ENCODE data around the gene HK1. TPM values are rescaled to one million over a fixed set of nuclear protein-coding genes. Genes with fewer than 3 reads are reported as not detected.
A peak's percentile ranks its signal among the peaks of the same experiment; 100 is the strongest.

The HK1 gene
- total RNA-seq, 3 donors from 2014 or later, result 51.2 to 63.4 (median 57.4) TPM

GRCh38 chr10:69413221-69413865, 135.0 kb downstream of the HK1 start:
- no peak overlapping the region for H3K27ac ChIP-seq
- no peaks in the 10 kb centered on the region for H3K9me3 ChIP-seq
- peak in 1 of 2 donors; percentile 53 for DNase-seq (ENCODE audit: low spot score in 2 of 2)
- no peaks in the 10 kb centered on the region for H3K36me3 ChIP-seq
- H3K4me3 ChIP-seq, result no peak overlapping the region
- no peaks in the 10 kb centered on the region for H3K4me1 ChIP-seq
- TF ChIP-seq POLR2AphosphoS5 (IDR thresholded peaks at IDR 0.05), result no peak
- peak in 2 of 3 donors; percentile 38 to 59 for TF ChIP-seq CTCF (IDR thresholded peaks at IDR 0.05)
- no peaks in the 10 kb centered on the region for H3K27me3 ChIP-seq
- intact Hi-C loops (cut with DNase I; ENCODE audit: low total_unique reads), result no loop called here

DNA sequence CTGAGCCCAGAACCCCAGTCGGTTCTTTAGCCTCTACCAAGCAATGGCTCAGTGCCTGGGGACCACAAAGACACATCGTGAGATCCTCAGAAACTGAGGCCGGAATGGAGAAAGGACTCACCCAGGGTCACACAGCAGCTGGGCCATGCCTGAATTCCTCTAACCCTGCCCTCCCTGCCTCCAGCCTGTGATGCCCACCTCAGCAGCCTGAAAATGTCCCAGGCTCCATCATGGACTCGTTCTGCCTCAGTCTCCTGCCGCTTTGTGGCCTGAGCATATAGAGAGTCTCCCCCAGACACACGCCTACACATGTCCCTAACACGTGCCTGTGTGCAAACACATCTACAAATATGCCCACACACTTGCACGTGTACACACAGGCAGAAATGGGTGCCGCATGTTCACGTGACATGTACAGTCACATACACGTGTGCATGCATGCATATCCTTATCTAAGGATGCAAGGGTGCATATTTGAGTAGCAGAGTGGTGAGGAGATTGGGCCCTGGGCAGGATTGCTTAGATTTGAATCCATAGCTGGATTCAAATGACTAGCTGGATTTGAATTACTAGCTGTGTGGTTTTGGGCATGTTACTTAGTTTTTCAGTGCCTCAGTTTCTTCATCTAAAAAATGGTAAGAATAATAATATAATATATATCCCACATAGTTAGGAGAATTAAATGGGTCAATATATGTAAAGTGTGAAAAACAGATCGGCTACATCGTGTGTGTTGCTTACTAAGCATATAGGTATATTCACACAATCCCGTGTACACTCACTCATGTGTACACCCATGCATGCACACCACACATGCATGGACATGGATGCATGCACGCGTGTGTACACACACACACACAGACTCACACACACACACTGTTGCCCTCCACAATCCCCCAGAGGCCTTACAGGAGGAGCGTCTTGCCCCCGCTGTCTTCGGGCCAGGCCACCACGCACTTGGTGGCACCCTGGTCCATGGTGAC, 136.0 kb downstream of the HK1 start:
- TF ChIP-seq CTCF (IDR thresholded peaks at IDR 0.05) (no peak), POLR2A (IDR thresholded peaks at IDR 0.05) (no peak), POLR2AphosphoS5 (IDR thresholded peaks at IDR 0.05) (no peak)
- no peak overlapping the region for H3K4me3 ChIP-seq

DNA sequence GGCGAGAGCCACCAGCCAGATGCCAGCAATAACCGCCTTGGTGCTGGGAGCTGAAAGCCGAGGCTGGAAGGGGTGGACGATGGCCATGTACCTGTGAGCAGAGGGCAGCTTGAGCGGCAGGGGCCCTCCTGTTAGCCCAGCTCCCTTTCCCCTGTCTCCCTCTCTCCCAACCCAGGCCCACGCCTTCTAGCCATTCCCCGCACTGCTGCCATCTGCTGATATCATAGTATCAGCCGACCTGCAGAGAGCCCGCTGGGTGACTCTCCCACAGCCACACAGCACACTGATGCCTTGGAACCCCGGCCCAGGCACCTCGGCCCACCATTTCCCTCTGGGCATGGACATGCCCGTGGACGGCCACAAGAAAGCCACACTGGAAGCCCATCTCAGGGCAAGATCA, 136.8 kb downstream of the HK1 start:
- H3K4me1 ChIP-seq, result no peaks in the 10 kb centered on the region
- intact Hi-C loops (cut with DNase I; ENCODE audit: low total_unique reads), result no loop called here

More for the DNA sequence above, 136.0 kb downstream of the HK1 start:
- Histone ChIP-seq H3K9me3 (no peaks in the 10 kb centered on the region), H3K27ac (no peak overlapping the region), H3K4me1 (no peaks in the 10 kb centered on the region), H3K27me3 (no peaks in the 10 kb centered on the region), H3K36me3 (no peaks in the 10 kb centered on the region)
- DNase-seq (ENCODE audit: low spot score in 2 of 2), result no peak
- intact Hi-C loops (cut with DNase I; ENCODE audit: low total_unique reads), result no loop called here

GRCh38 chr10:69415951-69416350, 137.7 kb downstream of the HK1 start:
- Histone ChIP-seq H3K4me1 (no peaks in the 10 kb centered on the region), H3K4me3 (no peak overlapping the region), H3K27me3 (no peaks in the 10 kb centered on the region), H3K9me3 (no peaks in the 10 kb centered on the region), H3K27ac (no peak overlapping the region), H3K36me3 (no peaks in the 10 kb centered on the region)
- intact Hi-C loops (cut with DNase I; ENCODE audit: low total_unique reads), result no loop called here
- TF ChIP-seq POLR2AphosphoS5 (IDR thresholded peaks at IDR 0.05) (no peak), CTCF (IDR thresholded peaks at IDR 0.05) (no peak), POLR2A (IDR thresholded peaks at IDR 0.05) (no peak)
- DNase-seq (ENCODE audit: low spot score in 2 of 2), result no peak

More for the DNA sequence above, 136.8 kb downstream of the HK1 start:
- Histone ChIP-seq H3K36me3 (no peaks in the 10 kb centered on the region), H3K9me3 (no peaks in the 10 kb centered on the region), H3K27me3 (no peaks in the 10 kb centered on the region), H3K27ac (no peak overlapping the region), H3K4me3 (no peak overlapping the region)
- no peak for TF ChIP-seq POLR2A (IDR thresholded peaks at IDR 0.05)
- no peak for TF ChIP-seq CTCF (IDR thresholded peaks at IDR 0.05)
- TF ChIP-seq POLR2AphosphoS5 (IDR thresholded peaks at IDR 0.05), result no peak
- no peak for DNase-seq (ENCODE audit: low spot score in 2 of 2)

DNA sequence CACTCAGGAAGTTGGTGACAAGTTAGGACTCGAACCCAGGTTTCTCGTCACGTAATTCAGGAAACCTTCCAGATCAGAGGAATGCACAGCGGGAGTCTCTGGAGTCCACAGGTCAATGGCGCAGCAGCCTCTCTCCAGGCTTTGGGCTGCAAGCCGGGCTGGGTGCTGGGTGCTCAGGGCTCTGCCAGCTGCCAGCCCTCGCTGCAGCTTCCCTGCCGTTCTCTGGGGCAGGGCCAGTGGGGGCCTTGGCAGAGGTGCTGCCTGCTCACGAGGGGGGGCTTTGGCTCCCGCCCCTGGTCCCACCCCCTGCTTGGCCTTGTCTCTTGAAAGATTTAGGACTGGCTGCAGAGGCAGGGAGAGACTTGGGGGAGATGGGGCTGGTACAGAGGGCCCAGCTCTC, 138.4 kb downstream of the HK1 start, which contains the start of gene TACR2:
TACR2 (minus strand) TSS at position 224 of the 400 bp plus-strand sequence. CDS start 595 bp downstream, outside the sequence.
- TF ChIP-seq POLR2A (IDR thresholded peaks at IDR 0.05) (no peak), CTCF (IDR thresholded peaks at IDR 0.05) (no peak)
- H3K9me3 ChIP-seq, result no peaks in the 10 kb centered on the region
- H3K4me3 ChIP-seq, result no peak within 1 kb of the TSS
- DNase-seq (ENCODE audit: low spot score in 2 of 2), result no peak
- H3K27me3 ChIP-seq, result no peaks in the 10 kb centered on the region
- intact Hi-C loops (cut with DNase I; ENCODE audit: low total_unique reads), result no loop called here
- no peaks in the 10 kb centered on the region for H3K36me3 ChIP-seq
- H3K27ac ChIP-seq, result no peak within 1 kb of the TSS
- H3K4me1 ChIP-seq, result no peaks in the 10 kb centered on the region

Measured in breast epithelium (tissue), 4 donors.